ENCODE results near the gene CHMP6.

The CHMP6 gene

GRCh38 chr17:80991645-80992076 lies at the start of gene CHMP6:
Gene CHMP6 (plus strand): TSS chr17:80991841. CDS start chr17:80991919, 78 bp downstream.
- DNase-seq: peak; percentile 88

GRCh38 chr17:80942423-80943345 lies 49.0 kb upstream of the CHMP6 start:
- DNase-seq: no peak

GRCh38 chr17:80943346-80944145 lies 48.1 kb upstream of the CHMP6 start:
- no peak for DNase-seq

GRCh38 chr17:80944326-80944725 lies 47.3 kb upstream of the CHMP6 start:
- DNase-seq: no peak

- DNase-seq: peak; percentile 61
Measured at GRCh38 chr17:80945736-80946135, 45.9 kb upstream of the CHMP6 start.

- peak; percentile 53 for DNase-seq
Measured at GRCh38 chr17:80946449-80946848, 45.2 kb upstream of the CHMP6 start.

- peak; percentile 57 for DNase-seq
Measured at GRCh38 chr17:80947200-80947940, 44.3 kb upstream of the CHMP6 start.

- peak; percentile 54 for DNase-seq
Measured at GRCh38 chr17:80948019-80948975, 43.3 kb upstream of the CHMP6 start.

GRCh38 chr17:80948976-80949450 lies 42.6 kb upstream of the CHMP6 start:
- peak; percentile 60 for DNase-seq

GRCh38 chr17:80949451-80950421 lies 41.9 kb upstream of the CHMP6 start:
- peak; percentile 55 for DNase-seq

- peak; percentile 44 for DNase-seq
Measured at GRCh38 chr17:80950466-80951120, 41.0 kb upstream of the CHMP6 start.

- DNase-seq: peak; percentile 55
Measured at GRCh38 chr17:80951121-80952090, 40.2 kb upstream of the CHMP6 start.

GRCh38 chr17:80952291-80952690 lies 39.4 kb upstream of the CHMP6 start:
- peak; percentile 60 for DNase-seq

- DNase-seq: peak; percentile 48
Measured at GRCh38 chr17:80953471-80954315, 37.9 kb upstream of the CHMP6 start.

- DNase-seq: peak; percentile 45
Measured at GRCh38 chr17:80955078-80955477, 36.6 kb upstream of the CHMP6 start.

- peak; percentile 38 for DNase-seq
Measured at GRCh38 chr17:80955671-80956280, 35.9 kb upstream of the CHMP6 start.
